ENCODE results near the gene FNTB.
"Not testable (repeated sequence)": the region's sequence is repeated elsewhere in the genome, so short reads cannot be mapped to it uniquely, and the experiment has no call there.

FNTB gene

GRCh38 chr14:65001723-65002122 is 15.0 kb downstream of the FNTB start:
- intact Hi-C loops (cut with DNase I): no loop called here
- DNase-seq: no peak

DNA sequence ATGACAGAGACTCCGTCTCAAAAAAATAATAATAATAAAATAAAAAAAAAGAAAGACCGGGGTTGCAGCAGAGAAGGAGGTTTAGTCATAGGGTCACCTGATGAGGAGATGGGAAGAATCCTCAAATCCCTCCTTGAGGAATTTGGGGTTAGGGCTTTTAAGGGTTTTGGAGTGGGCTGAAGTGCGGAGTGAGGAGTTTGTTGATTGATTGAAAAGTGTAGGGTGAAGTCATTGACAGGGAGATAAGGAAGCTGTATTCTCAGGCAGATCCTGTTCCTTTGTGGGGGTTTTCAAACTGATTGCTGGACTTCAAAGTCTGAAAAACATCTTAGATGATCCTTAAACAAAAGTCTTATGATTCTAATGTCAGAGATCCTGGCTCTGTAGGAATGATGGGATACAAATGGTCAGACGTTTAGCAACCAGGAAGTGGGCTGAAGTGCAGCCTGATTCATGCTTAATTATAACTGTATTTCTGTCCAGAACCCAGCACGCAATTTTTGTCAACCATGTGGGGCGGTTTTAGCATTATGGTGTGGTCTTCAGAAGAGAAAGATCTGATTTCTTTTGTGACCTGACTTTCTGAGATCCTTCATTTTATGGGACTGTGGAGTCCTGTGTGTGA is 16.0 kb downstream of the FNTB start:
- intact Hi-C loops (cut with DNase I): no loop called here

GRCh38 chr14:65003394-65003793 is 16.7 kb downstream of the FNTB start:
- DNase-seq: no peak
- intact Hi-C loops (cut with DNase I): no loop called here

More for the DNA sequence above, 16.0 kb downstream of the FNTB start:
- no peak for DNase-seq

- intact Hi-C loops (cut with DNase I): no loop called here
- DNase-seq: no peak
These were observed 19.6 kb downstream of the FNTB start for GRCh38 chr14:65006261-65006721.

DNA sequence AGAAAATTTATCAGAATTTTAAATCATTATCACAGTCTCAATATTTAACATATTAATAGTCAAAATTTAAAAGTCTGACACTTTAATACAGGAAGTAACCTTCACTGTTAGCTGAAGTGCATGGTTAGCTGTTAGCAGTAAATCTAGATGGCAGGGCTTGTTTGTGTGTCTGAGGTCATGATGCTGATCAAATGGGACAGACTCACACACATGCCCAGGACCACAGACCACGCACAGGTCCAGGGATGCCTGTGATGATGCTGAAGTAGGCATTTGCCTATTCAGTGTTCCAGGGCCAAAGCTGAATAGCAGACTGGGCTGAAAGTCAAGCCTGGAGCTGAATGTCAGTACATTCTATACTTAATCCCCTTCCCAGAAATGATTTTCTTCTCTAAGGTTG is 20.5 kb downstream of the FNTB start:
- intact Hi-C loops (cut with DNase I): no loop called here
- DNase-seq: no peak

- DNase-seq: no peak
- intact Hi-C loops (cut with DNase I): no loop called here
These were observed 23.7 kb downstream of the FNTB start for GRCh38 chr14:65010211-65010931.

GRCh38 chr14:65011538-65011937 is 24.8 kb downstream of the FNTB start:
- no peak for DNase-seq
- intact Hi-C loops (cut with DNase I): no loop called here

DNA sequence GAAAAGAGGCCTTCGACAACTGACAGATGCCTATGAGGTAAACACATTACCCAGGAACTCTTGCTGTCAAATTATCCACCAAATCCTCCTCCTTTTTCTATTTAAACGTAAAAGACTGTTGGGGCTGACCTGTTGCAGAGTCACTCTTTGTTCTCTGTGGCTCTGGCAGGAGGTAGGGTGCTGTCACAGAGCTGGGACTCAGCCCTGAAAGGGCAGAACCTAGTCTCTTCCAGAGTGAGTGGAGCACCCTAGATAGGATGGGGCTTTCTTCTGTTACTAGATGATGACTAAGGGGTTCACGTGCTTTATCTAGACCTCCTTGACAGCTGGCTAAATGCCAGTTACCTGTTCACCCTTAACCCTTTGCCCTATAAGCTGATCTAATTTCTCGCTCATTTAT is 25.7 kb downstream of the FNTB start:
- intact Hi-C loops (cut with DNase I): no loop called here

GRCh38 chr14:65015391-65015790 is 28.7 kb downstream of the FNTB start:
- intact Hi-C loops (cut with DNase I): no loop called here
- DNase-seq: peak in 41 of 42 donors; percentile 31 to 88 (median 69)

More for the DNA sequence above, 25.7 kb downstream of the FNTB start:
- DNase-seq: no peak

GRCh38 chr14:65016471-65016870 is 29.8 kb downstream of the FNTB start:
- intact Hi-C loops (cut with DNase I): no loop called here
- peak in 20 of 42 donors; percentile 14 to 69 (median 40) for DNase-seq

DNA sequence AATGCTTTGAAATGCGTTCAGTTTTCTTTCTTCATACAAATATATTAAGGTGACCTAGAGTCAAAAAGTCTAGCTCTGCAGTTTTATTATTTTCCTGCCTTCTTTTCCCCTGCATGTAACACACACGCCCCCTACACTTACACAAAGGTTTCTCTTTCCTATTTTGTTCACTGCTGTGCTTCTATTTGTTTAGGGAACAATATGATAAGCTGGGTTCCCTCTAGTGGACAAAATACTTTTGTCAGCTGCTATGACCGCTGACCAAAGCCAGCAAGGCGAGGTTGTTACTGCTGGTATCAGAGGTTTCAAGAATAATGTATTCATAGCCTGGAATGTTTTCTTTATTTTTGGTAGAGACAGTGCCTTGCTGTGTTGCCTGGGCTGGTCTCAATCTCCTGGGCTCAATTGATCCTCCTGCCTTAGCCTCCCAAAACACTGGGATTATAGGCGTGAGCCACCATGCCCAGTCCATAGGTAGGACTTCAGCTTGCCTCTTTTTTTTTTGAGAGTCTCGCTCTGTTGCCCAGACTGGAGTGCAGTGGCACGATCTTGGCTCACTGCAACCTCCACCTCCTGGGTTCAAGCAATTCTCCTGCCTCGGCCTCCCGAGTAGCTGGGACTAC is 33.4 kb downstream of the FNTB start:
- intact Hi-C loops (cut with DNase I): loop anchor here (5.0 kb wide), 1 partner anchor 33 kb away; the partner anchor contains the start of gene FNTB
- peak in 22 of 42 donors; percentile 15 to 75 (median 44) for DNase-seq

GRCh38 chr14:65024957-65025356 is 38.3 kb downstream of the FNTB start:
- DNase-seq: no peak
- intact Hi-C loops (cut with DNase I): loop anchor here (5.0 kb wide), 1 partner anchor 38 kb away; the partner anchor contains the start of gene FNTB

DNA sequence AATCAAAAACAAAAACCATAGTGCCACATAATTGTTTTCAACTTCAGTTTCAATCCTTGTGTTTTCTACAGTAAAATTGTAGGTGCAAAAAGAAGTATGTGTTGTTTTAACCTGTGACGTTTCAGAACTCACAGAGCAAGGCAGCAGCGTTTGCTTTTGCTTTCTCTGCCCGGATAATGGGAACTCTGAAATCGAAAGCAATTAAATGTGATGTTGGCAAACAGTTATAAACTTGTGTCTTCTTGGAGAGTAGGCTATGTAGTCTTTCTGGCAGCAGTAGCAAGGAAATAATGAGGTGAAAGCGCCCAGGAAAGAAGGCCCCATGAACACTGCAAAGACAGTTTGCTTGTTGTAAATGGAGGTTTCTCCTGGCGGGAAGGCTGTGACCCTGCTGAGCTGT is 39.1 kb downstream of the FNTB start:
- intact Hi-C loops (cut with DNase I): no loop called here
- DNase-seq: peak in 1 of 42 donors; percentile 34

DNA sequence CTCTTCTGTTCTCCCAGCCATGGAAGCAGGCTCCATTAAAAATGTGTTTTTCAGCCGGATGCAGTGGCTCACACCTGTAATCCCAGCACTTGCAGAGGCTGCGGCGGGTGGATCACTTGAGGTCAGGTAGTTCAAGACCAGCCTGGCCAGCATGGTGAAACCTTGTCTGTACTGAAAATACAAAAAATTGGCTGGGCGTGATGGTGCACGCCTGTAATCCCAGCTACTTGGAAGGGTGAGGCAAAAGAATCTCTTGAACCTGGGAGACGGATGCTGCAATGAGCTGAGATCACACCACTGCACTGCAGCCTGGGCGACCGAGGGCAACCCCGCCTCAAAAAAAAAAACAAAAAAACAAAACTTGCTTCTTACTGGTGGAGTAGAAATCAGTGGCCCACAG is 39.8 kb downstream of the FNTB start:
- intact Hi-C loops (cut with DNase I): no loop called here
- peak in 1 of 42 donors; percentile 16 for DNase-seq

DNA sequence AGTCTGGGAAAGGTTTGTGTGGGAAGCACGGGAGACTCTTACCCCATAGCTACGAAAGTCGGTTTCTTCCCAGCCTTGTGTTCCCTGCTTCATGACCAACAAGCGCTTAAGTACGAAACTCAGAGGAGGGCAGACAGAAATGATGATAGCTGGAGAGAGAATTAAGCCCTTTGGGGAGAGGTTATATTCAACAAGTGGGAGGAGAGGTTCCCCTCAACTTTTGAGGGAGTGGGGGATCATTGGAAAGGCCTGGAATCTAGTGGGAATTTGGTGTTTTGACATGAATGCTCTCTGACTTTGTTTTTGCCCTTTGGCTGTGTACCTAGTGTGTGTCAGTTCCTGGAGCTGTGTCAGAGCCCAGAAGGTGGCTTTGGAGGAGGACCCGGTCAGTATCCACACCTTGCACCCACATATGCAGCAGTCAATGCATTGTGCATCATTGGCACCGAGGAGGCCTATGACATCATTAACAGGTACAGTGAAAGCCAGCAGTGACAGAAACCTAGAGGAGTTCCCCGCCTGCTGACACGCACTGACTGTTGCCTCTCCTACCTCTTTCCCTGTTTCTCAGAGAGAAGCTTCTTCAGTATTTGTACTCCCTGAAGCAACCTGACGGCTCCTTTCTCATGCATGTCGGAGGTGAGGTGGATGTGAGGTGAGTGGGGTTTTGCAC is 40.6 kb downstream of the FNTB start:
- DNase-seq: peak in 29 of 42 donors; percentile 11 to 79 (median 41)
- intact Hi-C loops (cut with DNase I): no loop called here

- no peak for DNase-seq
- intact Hi-C loops (cut with DNase I): no loop called here
These were observed 42.2 kb downstream of the FNTB start for GRCh38 chr14:65028937-65029336.

GRCh38 chr14:65031321-65031720 is 44.6 kb downstream of the FNTB start:
- intact Hi-C loops (cut with DNase I); DNase-seq: not testable (repeated sequence)

DNA sequence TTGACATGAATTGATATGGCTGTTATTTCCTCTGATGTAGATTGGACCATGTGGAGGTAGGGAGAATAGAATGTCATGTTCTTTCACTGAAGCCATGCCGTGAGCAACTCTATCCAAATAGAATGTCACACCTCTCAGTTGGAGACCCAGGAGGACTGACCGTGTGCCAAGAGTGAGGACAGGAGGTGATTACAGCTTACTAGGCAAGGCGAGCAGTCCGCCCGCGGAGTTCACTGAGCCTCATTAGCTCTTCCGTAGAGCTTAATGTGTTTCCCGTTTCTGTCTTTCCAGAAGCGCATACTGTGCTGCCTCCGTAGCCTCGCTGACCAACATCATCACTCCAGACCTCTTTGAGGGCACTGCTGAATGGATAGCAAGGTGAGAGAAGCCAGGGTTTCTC is 45.6 kb downstream of the FNTB start:
- intact Hi-C loops (cut with DNase I): no loop called here

DNA sequence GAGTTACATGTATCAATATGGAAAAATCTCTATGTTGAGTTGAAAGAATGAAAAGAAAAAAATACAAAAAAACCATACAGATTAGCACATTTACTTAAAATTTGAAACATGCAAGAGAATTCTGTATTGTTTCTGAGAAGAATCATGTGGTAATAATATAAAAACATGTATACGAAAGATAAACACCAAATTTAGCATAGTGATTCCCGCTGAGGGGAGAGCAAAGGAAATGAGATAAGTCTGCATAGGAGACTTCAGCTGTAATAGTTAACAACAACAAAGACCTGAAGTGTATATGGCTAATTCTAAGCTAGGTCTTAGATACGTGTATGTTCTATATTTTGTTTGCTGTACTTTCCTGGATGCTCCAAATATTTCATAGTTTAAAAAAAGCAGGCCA is 46.5 kb downstream of the FNTB start:
- DNase-seq: no peak
- intact Hi-C loops (cut with DNase I): no loop called here

More for the DNA sequence above, 45.6 kb downstream of the FNTB start:
- DNase-seq: peak in 1 of 42 donors; percentile 22

- no peak for DNase-seq
- intact Hi-C loops (cut with DNase I): no loop called here
These were observed 47.3 kb downstream of the FNTB start for GRCh38 chr14:65034021-65034420.

All from head of caudate nucleus (tissue), 42 donors.